Endothelial cell of umbilical vein (primary cell): ENCODE results near the gene CAPN5. TPM values are rescaled to one million over a fixed set of nuclear protein-coding genes. Genes with fewer than 3 reads are reported as not detected.

Source experiments
- BruUV-seq: library from RNA; stranded (reverse); fragments of 400-500 nt; replicated peaks from 2 replicates; lab custom pipeline; 2021; lab: Mats Ljungman, UMichigan
- CTCF ChIA-PET: fragments of 300-600, 350-600 bp; sonication (Branson Sonifier 250); formaldehyde crosslinking; loops from one replicate; lab custom pipeline; 2021; ENCODE audit warnings: antibody characterized with exemption, inconsistent platforms; lab: Charles Lee
- POLR2A ChIA-PET: fragments of 300-600, 350-600 bp; sonication (Branson Sonifier 250); formaldehyde crosslinking; loops from one replicate; lab custom pipeline; 2021; ENCODE audit warnings: antibody characterized with exemption, inconsistent platforms; lab: Charles Lee
- DNase-seq: peaks from one replicate; pipeline ENCODE4 v3.0.0-alpha.2; 2011; ENCODE audit warnings: low read depth, low spot score
- FAIRE-seq: peaks from 2 replicates; lab custom pipeline; 2011; peaks lifted over from hg19 to GRCh38; lab: Jason Lieb, UNC
- H2AFZ ChIP-seq: 2 replicates; pipeline ENCODE4 v1.6.0; 2012; ENCODE audit warnings: low read depth, low read length, control low read depth, inconsistent platforms
- H3K27ac ChIP-seq: 2 replicates; pipeline ENCODE4 v1.5.1; 2011; ENCODE audit warnings: low read depth, mild to moderate bottlenecking, control low read depth, low read length, moderate library complexity; ENCODE audit not compliant: insufficient read depth
- H3K27me3 ChIP-seq, 2 experiments: 2 replicates each; pipeline versions ENCODE4 v1.6.0 to v1.6.1; 2011; ENCODE audit warnings: low read length in 2 of 2, mixed read lengths in 1 of 2; ENCODE audit not compliant: control insufficient read depth in 2 of 2, insufficient read depth in 2 of 2
- H3K36me3 ChIP-seq, 2 experiments: 2 replicates in 1 of 2; 3 replicates in 1 of 2; pipeline ENCODE4 v1.5.1; 2011; ENCODE audit warnings: low read length in 2 of 2, mild to moderate bottlenecking in 1 of 2, moderate library complexity in 1 of 2; ENCODE audit not compliant: control insufficient read depth in 2 of 2, insufficient read depth in 2 of 2; ENCODE audit errors: extremely low read depth in 1 of 2
- H3K4me1 ChIP-seq: 3 replicates; pipeline ENCODE4 v1.5.1; 2011; ENCODE audit warnings: mild to moderate bottlenecking, low read length; ENCODE audit not compliant: control insufficient read depth, insufficient read depth; ENCODE audit errors: extremely low read depth
- H3K4me2 ChIP-seq: 2 replicates; pipeline ENCODE4 v1.6.1; 2011; ENCODE audit warnings: low read length, control low read depth, mixed read lengths; ENCODE audit not compliant: insufficient read depth
- H3K4me3 ChIP-seq, 3 experiments: fragments of 200-600 bp in 1 of 3; sonication (generic), shearing (Covaris generic) in 1 of 3; replicated peaks in 1 of 3; 2 replicates each; pipeline ENCODE4 v1.5.1; 2011 to 2016; ENCODE audit warnings: control low read depth in 3 of 3, low read length in 3 of 3, mild to moderate bottlenecking in 2 of 3, inconsistent platforms in 1 of 3, low read depth in 1 of 3, moderate library complexity in 1 of 3; ENCODE audit not compliant: insufficient read depth in 1 of 3
- H3K79me2 ChIP-seq: 2 replicates; pipeline ENCODE4 v1.6.0; 2012; ENCODE audit warnings: low read length, inconsistent platforms; ENCODE audit not compliant: control insufficient read depth, insufficient read depth
- H3K9ac ChIP-seq: replicated peaks from 2 replicates; pipeline ENCODE3; 2011; ENCODE audit warnings: low read length, control low read depth; ENCODE audit not compliant: insufficient read depth; ENCODE audit errors: extremely low read depth
- H3K9me1 ChIP-seq: replicated peaks from 3 replicates; pipeline ENCODE4 v1.6.0; 2011; ENCODE audit warnings: mild to moderate bottlenecking, low read length; ENCODE audit not compliant: control insufficient read depth, insufficient read depth; ENCODE audit errors: extremely low read depth
- H3K9me3 ChIP-seq: replicated peaks from 2 replicates; pipeline ENCODE4 v1.5.1; 2012; ENCODE audit warnings: low read length, inconsistent platforms; ENCODE audit not compliant: control insufficient read depth, insufficient read depth
- H4K20me1 ChIP-seq: replicated peaks from 2 replicates; pipeline ENCODE3; 2011; ENCODE audit warnings: mild to moderate bottlenecking, low read length; ENCODE audit not compliant: control insufficient read depth, insufficient read depth; ENCODE audit errors: extremely low read depth
- CTCF ChIP-seq, 2 donors: IDR thresholded peaks; 1 replicate in 1 of 2; 2 replicates in 1 of 2; pipeline ENCODE4 v1.5.1; 2011; ENCODE audit warnings: low read length in 2 of 2, mild to moderate bottlenecking in 2 of 2, moderate library complexity in 2 of 2, control low read depth in 1 of 2, inconsistent platforms in 1 of 2, low read depth in 1 of 2; ENCODE audit not compliant: insufficient read depth in 1 of 2; ENCODE audit errors: extremely low read depth in 1 of 2
- EZH2 ChIP-seq: IDR thresholded peaks from 2 replicates; pipeline ENCODE4 v1.6.1; 2012; ENCODE audit warnings: borderline replicate concordance, low read depth, mild to moderate bottlenecking, moderate library complexity, low read length, inconsistent platforms; ENCODE audit not compliant: severe bottlenecking
- FOS ChIP-seq: IDR thresholded peaks from 2 replicates; pipeline ENCODE4 v1.6.1; 2011; ENCODE audit warnings: mild to moderate bottlenecking, low read length, moderate library complexity, borderline replicate concordance; ENCODE audit not compliant: insufficient read depth
- GATA2 ChIP-seq: IDR thresholded peaks from 2 replicates; pipeline ENCODE4 v1.7.0; 2011; ENCODE audit warnings: low read depth, mild to moderate bottlenecking, moderate library complexity, mixed read lengths, low read length; ENCODE audit not compliant: insufficient read length, insufficient read depth
- JUN ChIP-seq: IDR thresholded peaks from 2 replicates; pipeline ENCODE4 v1.6.1; 2011; ENCODE audit warnings: borderline replicate concordance, low read depth; ENCODE audit not compliant: insufficient read length, insufficient read depth
- MAX ChIP-seq: IDR thresholded peaks from 2 replicates; pipeline ENCODE4 v1.6.1; 2011; ENCODE audit not compliant: insufficient read depth, insufficient read length
- MYC ChIP-seq: IDR thresholded peaks from one replicate; pipeline ENCODE4 v1.6.1; 2011; ENCODE audit warnings: mild to moderate bottlenecking, low read depth, low read length
- POLR2A ChIP-seq: IDR thresholded peaks from 2 replicates; pipeline ENCODE4 v1.6.1; 2012; ENCODE audit warnings: low read depth, mild to moderate bottlenecking, control low read depth, low read length
- POLR2AphosphoS5 ChIP-seq: IDR thresholded peaks from 2 replicates; pipeline ENCODE4 v1.6.1; 2012; ENCODE audit warnings: low read depth, mild to moderate bottlenecking, control low read depth, low read length, moderate library complexity; ENCODE audit not compliant: insufficient read depth
- dilution Hi-C: fragments of 300-500 bp; cut with MboI; formaldehyde crosslinking; loops from one replicate; pipeline ENCODE4 v1.15.0; 2019; ENCODE audit warnings: low sequenced_read_pairs; ENCODE audit not compliant: extremely low pct_ligation_motif_present
- intact Hi-C: fragments of 100-400 bp; cut with micrococcal nuclease; formaldehyde crosslinking; loops from one replicate; pipeline ENCODE4 v1.10.0; 2022
- polyA plus RNA-seq, 4 experiments: library from polyadenylated mRNA; depleted of rRNA in 3 of 4; stranded (reverse) in 3 of 4; unstranded in 1 of 4; fragments of >200 nt; gene quantifications; 2 replicates each; pipeline versions ENCODE4 v1.2.1 to v1.2.3, GENCODE V29; 2011 to 2012; ENCODE audit warnings: missing spikeins in 1 of 4
- total RNA-seq: library from RNA; stranded (reverse); gene quantifications from 2 replicates; pipeline ENCODE4 v1.2.3, GENCODE V29; 2021

The CAPN5 gene
- total and polyA plus RNA-seq, 2 donors (not counting 3 experiments of a cell fraction or from before 2014, with no cell fraction given), result 15.0 to 17.0 TPM

- H3K27ac ChIP-seq, result no peak overlapping the region
- H3K4me1 ChIP-seq, result peaks cover 10% of the 10 kb centered on the region
- intact Hi-C loops (loop anchor here (5.0 kb wide), 1 partner anchor 432 kb away; no protein-coding TSS in a partner anchor), dilution Hi-C loops (no loop called here)
- H3K4me3 ChIP-seq, result no peak overlapping the region
- no peaks in the 10 kb centered on the region for H3K79me2 ChIP-seq
- no peaks in the 10 kb centered on the region for H3K9me1 ChIP-seq
- no peaks in the 10 kb centered on the region for H3K36me3 ChIP-seq
- no peaks in the 10 kb centered on the region for H3K27me3 ChIP-seq
- CTCF ChIA-PET, result interaction anchor here (0.8 to 7.4 kb wide), 6 partner anchors 15 to 419 kb away, joined by 3 to 309 read pairs (median 12); no protein-coding TSS in a partner anchor
- TF ChIP-seq GATA2, result no peak
- no peak for TF ChIP-seq FOS
- TF ChIP-seq EZH2, result no peak
- TF ChIP-seq JUN, result no peak
- no peak for TF ChIP-seq MYC
- no peak for TF ChIP-seq CTCF (IDR thresholded peaks at IDR 0.05; ENCODE audit: extremely low read depth in 1 of 2, insufficient read depth in 1 of 2, low read depth in 1 of 2, low read length in 2 of 2)
- no peak for TF ChIP-seq POLR2AphosphoS5
- no peak for TF ChIP-seq POLR2A
- TF ChIP-seq MAX, result no peak
- H3K9ac ChIP-seq, result no peak overlapping the region
- BruUV-seq, result no TSS peak
- no peak overlapping the region for H2AFZ ChIP-seq
- FAIRE-seq, result no peak
- H4K20me1 ChIP-seq, result no peaks in the 10 kb centered on the region
- no peak for DNase-seq
- H3K4me2 ChIP-seq, result no peak overlapping the region
- POLR2A ChIA-PET, result no interaction called here
- no peaks in the 10 kb centered on the region for H3K9me3 ChIP-seq
Observed at GRCh38 chr11:77129842-77130756, 63.3 kb downstream of the CAPN5 start.
